Thyroid gland (tissue), 4 donors: ENCODE measurements around the gene POLR1B.

Source experiments
- POLR2A ChIP-seq, 2 donors: fragments of 450-650 bp; IDR thresholded peaks; one replicate each; pipeline ENCODE4 v1.6.1; 2017; ENCODE audit warnings: antibody characterized with exemption in 2 of 2, mild to moderate bottlenecking in 2 of 2, moderate library complexity in 1 of 2
- TF ChIP-seq, protein P1 (sequence below), 6 experiments: fragments of 200-600 bp in 3 of 6; fragments of 450-650 bp in 3 of 6; sonication (generic) in 3 of 6; IDR thresholded peaks; one replicate each; pipeline ENCODE4 v1.5.1; 2016 to 2019; ENCODE audit warnings: antibody characterized with exemption in 6 of 6, mild to moderate bottlenecking in 2 of 6, inconsistent platforms in 1 of 6, moderate library complexity in 1 of 6

DNA sequence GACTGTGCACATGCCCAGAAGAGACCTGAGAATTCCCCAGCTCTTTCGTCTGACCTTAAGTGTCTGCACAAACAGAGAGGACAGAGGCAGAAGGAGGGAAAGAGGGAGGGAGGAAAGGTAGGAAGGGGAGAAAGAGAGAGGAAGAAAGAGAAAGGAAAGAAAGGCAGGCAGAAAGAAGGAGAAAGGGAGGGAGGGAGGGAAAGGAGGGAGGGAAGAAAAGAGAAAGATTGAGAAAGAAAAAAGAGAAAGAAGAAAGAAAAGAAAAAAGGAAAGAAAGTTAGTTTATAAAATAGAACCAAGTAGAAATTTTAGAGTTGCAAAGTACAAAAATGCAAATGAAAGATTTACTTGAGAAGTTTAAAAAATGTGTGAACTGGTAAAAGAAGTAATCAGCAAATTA is 7.4 kb upstream of the POLR1B start:
- TF ChIP-seq, protein P1, sequence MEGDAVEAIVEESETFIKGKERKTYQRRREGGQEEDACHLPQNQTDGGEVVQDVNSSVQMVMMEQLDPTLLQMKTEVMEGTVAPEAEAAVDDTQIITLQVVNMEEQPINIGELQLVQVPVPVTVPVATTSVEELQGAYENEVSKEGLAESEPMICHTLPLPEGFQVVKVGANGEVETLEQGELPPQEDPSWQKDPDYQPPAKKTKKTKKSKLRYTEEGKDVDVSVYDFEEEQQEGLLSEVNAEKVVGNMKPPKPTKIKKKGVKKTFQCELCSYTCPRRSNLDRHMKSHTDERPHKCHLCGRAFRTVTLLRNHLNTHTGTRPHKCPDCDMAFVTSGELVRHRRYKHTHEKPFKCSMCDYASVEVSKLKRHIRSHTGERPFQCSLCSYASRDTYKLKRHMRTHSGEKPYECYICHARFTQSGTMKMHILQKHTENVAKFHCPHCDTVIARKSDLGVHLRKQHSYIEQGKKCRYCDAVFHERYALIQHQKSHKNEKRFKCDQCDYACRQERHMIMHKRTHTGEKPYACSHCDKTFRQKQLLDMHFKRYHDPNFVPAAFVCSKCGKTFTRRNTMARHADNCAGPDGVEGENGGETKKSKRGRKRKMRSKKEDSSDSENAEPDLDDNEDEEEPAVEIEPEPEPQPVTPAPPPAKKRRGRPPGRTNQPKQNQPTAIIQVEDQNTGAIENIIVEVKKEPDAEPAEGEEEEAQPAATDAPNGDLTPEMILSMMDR (IDR thresholded peaks at IDR 0.05) = no peak
- TF ChIP-seq POLR2A (IDR thresholded peaks at IDR 0.05) = no peak
